Melanocyte of skin (primary cell): ENCODE data around the gene H2AZ1. TPM values are rescaled to one million over a fixed set of nuclear protein-coding genes. Genes with fewer than 3 reads are reported as not detected.

Source experiments
- total RNA-seq, 2 donors: library from RNA; depleted of rRNA; stranded (reverse); fragments of >200 nt; gene quantifications; 2 replicates each; pipeline ENCODE4 v1.2.3, GENCODE V29; 2012

The H2AZ1 gene
- 1,000 to 10,000 TPM in 1 of 2 donors, 100 to 1,000 TPM in 1; 472 to 1,577 TPM for total RNA-seq

DNA sequence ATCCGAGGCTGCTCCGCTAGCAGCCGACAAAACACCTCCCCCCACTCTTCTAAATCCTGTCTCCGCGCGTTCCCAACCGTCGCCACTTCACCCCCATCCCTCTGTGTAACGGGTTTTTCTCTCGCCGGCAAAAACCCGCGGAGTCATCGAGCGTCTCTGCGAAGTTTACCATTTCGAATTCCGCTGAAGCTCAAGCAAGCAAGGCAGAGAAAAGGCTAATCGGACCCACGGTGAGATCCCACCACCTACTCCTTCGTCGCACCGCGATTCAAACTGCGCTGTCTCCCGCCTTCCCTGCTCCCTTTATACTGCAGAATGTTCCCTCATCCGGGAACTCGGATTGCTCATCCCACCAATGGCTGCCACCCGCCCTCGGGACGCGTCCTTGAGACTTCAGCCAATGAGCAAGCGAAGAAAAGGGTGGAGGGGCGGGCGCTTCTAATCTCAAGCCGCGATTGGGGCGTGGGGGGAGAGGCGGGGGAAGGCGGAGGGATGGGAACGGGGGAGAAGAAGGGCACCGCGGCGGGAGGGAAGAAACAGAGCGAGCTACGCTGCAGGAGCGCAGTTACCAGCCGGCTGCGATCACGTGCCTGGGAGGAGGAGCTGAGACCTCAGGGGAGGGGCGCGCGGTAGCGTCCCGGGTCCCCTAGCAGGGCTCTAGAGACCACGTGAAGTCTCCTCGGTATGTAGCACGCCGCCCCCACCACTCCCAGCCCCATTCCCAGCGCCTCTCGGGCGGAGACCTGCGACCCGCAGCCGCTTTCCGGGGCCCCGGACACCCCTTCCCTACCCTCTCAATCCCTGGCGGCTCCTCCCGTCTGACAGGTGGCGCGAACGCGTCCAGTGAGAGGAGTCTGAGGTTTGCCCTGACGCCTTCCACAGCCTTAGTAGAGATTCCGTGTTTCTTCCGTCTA, at the start of gene H2AZ1:
Gene H2AZ1 (minus strand): TSS at position 277 of the 914 bp plus-strand sequence. CDS start 105 bp downstream, at position 172.

DNA sequence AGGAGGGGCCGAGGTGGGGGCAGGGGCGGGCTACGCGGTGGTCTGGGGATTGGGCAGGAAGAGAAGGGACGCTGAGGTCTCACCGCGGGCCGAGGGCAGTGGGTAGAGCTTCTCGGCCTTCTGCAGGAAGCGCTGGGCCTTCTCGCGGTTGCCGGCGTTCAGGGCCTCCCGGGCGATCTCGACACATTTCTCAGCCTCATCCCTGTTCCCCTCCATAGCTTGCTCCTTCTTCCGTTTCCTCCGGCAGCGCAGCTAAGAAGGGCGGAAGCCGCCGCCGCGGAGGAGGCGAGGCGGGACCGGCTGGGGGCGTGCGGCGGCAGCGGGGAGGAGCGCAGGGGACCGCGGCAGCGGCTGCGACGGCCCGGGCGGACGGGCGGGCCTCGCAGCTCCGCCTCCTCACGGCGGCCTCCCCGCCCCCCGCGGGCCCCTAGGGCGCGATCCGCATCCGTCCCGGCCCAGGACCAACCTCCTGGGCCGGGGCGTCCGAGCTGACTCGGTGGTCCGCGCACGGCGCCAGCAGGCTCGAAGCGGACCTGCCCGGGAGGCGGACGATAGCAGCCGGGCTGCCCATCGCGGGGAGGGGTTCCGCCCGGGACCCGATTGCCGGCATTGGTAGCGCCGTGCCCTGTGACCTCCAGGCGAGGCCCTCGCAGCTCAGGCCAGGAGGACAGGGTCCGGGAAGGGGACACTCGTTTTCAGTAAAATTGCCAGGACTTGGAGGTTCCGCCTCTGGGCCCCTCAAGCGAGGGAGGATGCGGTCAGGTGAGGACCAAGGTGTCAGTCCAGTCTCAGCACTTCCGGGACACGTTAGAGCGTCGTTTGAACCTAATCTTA, 3.5 kb downstream of the H2AZ1 start, which contains the start of gene DNAJB14:
Gene DNAJB14 (minus strand): TSS at position 263 of the 834 bp plus-strand sequence. CDS start 47 bp downstream, at position 216.

Other genes with a start within 250 kb of the H2AZ1 start
- gene DAPP1, start 133.4 kb downstream of the H2AZ1 start, total RNA-seq, result not detected
- gene LAMTOR3, start 55.8 kb downstream of the H2AZ1 start, total RNA-seq, result 10 to 100 TPM; 45.3 to 45.4 TPM
- gene DNAJB14, start 3.7 kb downstream of the H2AZ1 start, total RNA-seq, result 10 to 100 TPM; 34.1 to 47.6 TPM
- gene DDIT4L, start 240.2 kb upstream of the H2AZ1 start, total RNA-seq, result 1 to 10 TPM; 1.0 to 9.0 TPM